Myocyte (in vitro differentiated cells): ENCODE measurements around the gene MAP1LC3B2. TPM values are rescaled to one million over a fixed set of nuclear protein-coding genes. Genes with fewer than 3 reads are reported as not detected.

Experiments used
- DNase-seq: peaks from one replicate; pipeline ENCODE4 v3.0.0-alpha.2; 2012; ENCODE audit warnings: low read depth
- total RNA-seq: library from RNA; depleted of rRNA; stranded (reverse); fragments of >200 nt; gene quantifications from 2 replicates; pipeline ENCODE4 v1.2.3, GENCODE V29; 2014

The MAP1LC3B2 gene
- total RNA-seq, 1 donor from 2014 or later: 0.48 TPM

- DNase-seq: no peak
Measured at GRCh38 chr12:116537101-116537904, 21.9 kb upstream of the MAP1LC3B2 start.

GRCh38 chr12:116538076-116538591, 21.0 kb upstream of the MAP1LC3B2 start:
- no peak for DNase-seq

- no peak for DNase-seq
Measured at GRCh38 chr12:116538682-116539305, 20.4 kb upstream of the MAP1LC3B2 start.

GRCh38 chr12:116539361-116539771, 19.8 kb upstream of the MAP1LC3B2 start:
- no peak for DNase-seq

GRCh38 chr12:116539905-116540482, 19.2 kb upstream of the MAP1LC3B2 start:
- peak; percentile 75 for DNase-seq

GRCh38 chr12:116540622-116541152, 18.5 kb upstream of the MAP1LC3B2 start:
- no peak for DNase-seq

GRCh38 chr12:116541547-116542344, 17.4 kb upstream of the MAP1LC3B2 start:
- DNase-seq: no peak

- DNase-seq: no peak
Measured at GRCh38 chr12:116542345-116542956, 16.7 kb upstream of the MAP1LC3B2 start.

- no peak for DNase-seq
Measured at GRCh38 chr12:116544656-116545055, 14.5 kb upstream of the MAP1LC3B2 start.

GRCh38 chr12:116545144-116545543, 14.0 kb upstream of the MAP1LC3B2 start:
- DNase-seq: no peak

GRCh38 chr12:116545936-116546335, 13.2 kb upstream of the MAP1LC3B2 start:
- DNase-seq: no peak

GRCh38 chr12:116547955-116548501, 11.2 kb upstream of the MAP1LC3B2 start:
- DNase-seq: peak; percentile 69

GRCh38 chr12:116549993-116550392, 9.2 kb upstream of the MAP1LC3B2 start:
- no peak for DNase-seq

- no peak for DNase-seq
Measured at GRCh38 chr12:116551151-116551550, 8.0 kb upstream of the MAP1LC3B2 start.

GRCh38 chr12:116551619-116551951, 7.6 kb upstream of the MAP1LC3B2 start:
- no peak for DNase-seq

GRCh38 chr12:116551952-116552772, 7.0 kb upstream of the MAP1LC3B2 start:
- DNase-seq: no peak

GRCh38 chr12:116552773-116553373, 6.3 kb upstream of the MAP1LC3B2 start:
- no peak for DNase-seq

GRCh38 chr12:116556356-116556952, 2.7 kb upstream of the MAP1LC3B2 start:
- DNase-seq: no peak
